ENCODE measurements around the gene G6PD.
"Not testable (repeated sequence)": the region's sequence is repeated elsewhere in the genome, so short reads cannot be mapped to it uniquely, and the experiment has no call there.

The G6PD gene

GRCh38 chrX:154546354-154547244, at the start of gene G6PD:
Gene G6PD (minus strand): TSS chrX:154546846. CDS start chrX:154546155, 691 bp downstream.
- peak; percentile 79 for DNase-seq

- no peak for DNase-seq
These were observed 49.1 kb upstream of the G6PD start for GRCh38 chrX:154595559-154596249.

- DNase-seq: no peak
These were observed 47.8 kb upstream of the G6PD start for GRCh38 chrX:154594491-154594890.

- no peak for DNase-seq
These were observed 46.6 kb upstream of the G6PD start for GRCh38 chrX:154593201-154593600.

- DNase-seq: no peak
These were observed 45.9 kb upstream of the G6PD start for GRCh38 chrX:154592505-154592904.

- not testable (repeated sequence) for DNase-seq
These were observed 43.8 kb upstream of the G6PD start for GRCh38 chrX:154590415-154590814.

- not testable (repeated sequence) for DNase-seq
These were observed 38.0 kb upstream of the G6PD start, which contains the start of gene CTAG1A for GRCh38 chrX:154584585-154585183. Gene CTAG1A (plus strand): TSS chrX:154585133. CDS start chrX:154585207, 74 bp downstream.

GRCh38 chrX:154582994-154583393, 36.3 kb upstream of the G6PD start:
- DNase-seq: not testable (repeated sequence)

GRCh38 chrX:154575076-154575475, 28.4 kb upstream of the G6PD start:
- not testable (repeated sequence) for DNase-seq

- not testable (repeated sequence) for DNase-seq
These were observed 26.4 kb upstream of the G6PD start for GRCh38 chrX:154573061-154573460.

GRCh38 chrX:154570361-154570760, 23.7 kb upstream of the G6PD start:
- DNase-seq: not testable (repeated sequence)

GRCh38 chrX:154562295-154562694, 15.6 kb upstream of the G6PD start:
- not testable (repeated sequence) for DNase-seq

- not testable (repeated sequence) for DNase-seq
These were observed 13.7 kb upstream of the G6PD start for GRCh38 chrX:154560326-154560725.

GRCh38 chrX:154558896-154559295, 12.2 kb upstream of the G6PD start:
- DNase-seq: not testable (repeated sequence)

- DNase-seq: not testable (repeated sequence)
These were observed 11.5 kb upstream of the G6PD start for GRCh38 chrX:154558060-154558690.

- DNase-seq: not testable (repeated sequence)
These were observed 5.6 kb upstream of the G6PD start for GRCh38 chrX:154552112-154552806.

GRCh38 chrX:154549766-154550165, 3.1 kb upstream of the G6PD start:
- DNase-seq: no peak

- DNase-seq: no peak
These were observed 1.3 kb upstream of the G6PD start for GRCh38 chrX:154548028-154548316.

- DNase-seq: peak; percentile 63
These were observed 790 bp upstream of the G6PD start, which contains the start of gene IKBKG for GRCh38 chrX:154547245-154548027. Gene IKBKG (plus strand): TSS chrX:154547620. CDS start chrX:154552003, 4,383 bp downstream.

GRCh38 chrX:154545673-154546274, 872 bp downstream of the G6PD start:
- DNase-seq: no peak

Data from 8988T (cell line).